Tibial artery (tissue), 4 donors: Measurements from ENCODE around the gene RHBDD1.

Experiments
- DNase-seq, 2 donors: peaks; one replicate each; pipeline ENCODE4 v3.0.0-alpha.2; 2019
- H3K27ac ChIP-seq, 2 donors: fragments of 200-600 bp; sonication (generic) in 1 of 2; 1 replicate in 1 of 2; 2 replicates in 1 of 2; pipeline ENCODE4 v1.5.1; 2018 to 2019; ENCODE audit warnings: mild to moderate bottlenecking in 1 of 2
- H3K27me3 ChIP-seq, 2 donors: fragments of 200-600 bp; sonication (generic) in 1 of 2; one replicate each; pipeline versions ENCODE4 v1.5.1 to v1.6.0; 2016 to 2019
- H3K36me3 ChIP-seq, 3 donors: fragments of 200-600 bp; sonication (generic) in 2 of 3; one replicate each; pipeline ENCODE4 v1.5.1; 2016 to 2019; ENCODE audit warnings: mild to moderate bottlenecking in 2 of 3
- H3K4me1 ChIP-seq, 4 donors: fragments of 200-600 bp; sonication (generic) in 2 of 4; 1 replicate in 3 of 4; 2 replicates in 1 of 4; pipeline ENCODE4 v1.5.1; 2016 to 2019
- H3K4me3 ChIP-seq, 2 donors: fragments of 200-600 bp; sonication (generic) in 1 of 2; 1 replicate in 1 of 2; 2 replicates in 1 of 2; pipeline ENCODE4 v1.5.1; 2018 to 2019; ENCODE audit warnings: mild to moderate bottlenecking in 2 of 2
- H3K9me3 ChIP-seq, 3 donors: fragments of 200-600 bp; sonication (generic) in 1 of 3; one replicate each; pipeline ENCODE4 v1.5.1; 2016 to 2019
- CTCF ChIP-seq, 2 experiments: fragments of 200-600 bp in 1 of 2; fragments of 450-650 bp in 1 of 2; IDR thresholded peaks; one replicate each; pipeline ENCODE4 v1.5.1; 2017 to 2019; ENCODE audit warnings: antibody characterized with exemption in 2 of 2, mild to moderate bottlenecking in 1 of 2, moderate library complexity in 1 of 2
- intact Hi-C: fragments of 100-400 bp; cut with DNase I; formaldehyde crosslinking; loops from one replicate; pipeline ENCODE4 v1.15.0; 2023; ENCODE audit warnings: low total_unique reads

RHBDD1 gene

DNA sequence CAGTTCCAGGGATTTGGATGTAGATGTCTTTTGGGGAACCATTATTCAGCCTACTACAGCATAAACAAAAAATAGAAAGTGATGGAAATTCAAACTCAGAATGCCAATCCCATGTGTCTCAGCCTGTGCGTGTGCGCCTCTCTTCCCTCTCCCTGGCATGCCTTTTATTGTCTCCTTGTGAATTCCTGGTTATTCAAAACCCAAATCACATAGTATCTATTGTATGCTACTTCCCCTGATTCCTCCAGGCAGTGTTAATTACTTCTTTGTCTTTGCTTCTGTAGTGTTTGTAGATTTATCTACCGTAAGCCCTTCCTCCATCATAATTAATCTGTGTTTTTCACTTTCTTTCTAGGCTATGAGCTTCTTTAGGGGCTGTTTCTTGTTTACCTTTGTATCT lies 38.9 kb downstream of the RHBDD1 start:
- peaks cover 0 to 4% (median 3%) of the 10 kb centered on the region in 3 donors for H3K36me3 ChIP-seq
- intact Hi-C loops = no loop called here
- H3K9me3 ChIP-seq = no peaks in the 10 kb centered on the region
- H3K27me3 ChIP-seq = no peaks in the 10 kb centered on the region
- DNase-seq = no peak
- no peaks in the 10 kb centered on the region for H3K4me1 ChIP-seq
- no peak overlapping the region for H3K4me3 ChIP-seq
- TF ChIP-seq CTCF (IDR thresholded peaks at IDR 0.05) = no peak
- H3K27ac ChIP-seq = no peak overlapping the region

GRCh38 chr2:226875438-226876225 lies 39.8 kb downstream of the RHBDD1 start:
- TF ChIP-seq CTCF (IDR thresholded peaks at IDR 0.05) = no peak
- Histone ChIP-seq H3K36me3 (peaks cover 0 to 4% (median 3%) of the 10 kb centered on the region in 3 donors), H3K9me3 (no peaks in the 10 kb centered on the region), H3K27ac (no peak overlapping the region), H3K4me1 (no peaks in the 10 kb centered on the region), H3K27me3 (no peaks in the 10 kb centered on the region), H3K4me3 (no peak overlapping the region)
- DNase-seq = no peak
- intact Hi-C loops = no loop called here

GRCh38 chr2:226877491-226877890 lies 41.6 kb downstream of the RHBDD1 start:
- no peak overlapping the region for H3K27ac ChIP-seq

GRCh38 chr2:226881287-226881686 lies 45.4 kb downstream of the RHBDD1 start:
- H3K27ac ChIP-seq = no peak overlapping the region
- peaks cover 0 to 4% (median 3%) of the 10 kb centered on the region in 3 donors for H3K36me3 ChIP-seq
- H3K4me1 ChIP-seq = no peaks in the 10 kb centered on the region
- no peaks in the 10 kb centered on the region for H3K27me3 ChIP-seq
- DNase-seq = no peak
- no peaks in the 10 kb centered on the region for H3K9me3 ChIP-seq
- H3K4me3 ChIP-seq = no peak overlapping the region
- no peak for TF ChIP-seq CTCF (IDR thresholded peaks at IDR 0.05)
- intact Hi-C loops = no loop called here

More at GRCh38 chr2:226877491-226877890, 41.6 kb downstream of the RHBDD1 start:
- no peaks in the 10 kb centered on the region for H3K27me3 ChIP-seq
- peaks cover 0 to 4% (median 3%) of the 10 kb centered on the region in 3 donors for H3K36me3 ChIP-seq
- no peak for TF ChIP-seq CTCF (IDR thresholded peaks at IDR 0.05)
- no peak overlapping the region for H3K4me3 ChIP-seq
- no peak for DNase-seq
- no peaks in the 10 kb centered on the region for H3K4me1 ChIP-seq
- H3K9me3 ChIP-seq = no peaks in the 10 kb centered on the region
- intact Hi-C loops = no loop called here

- intact Hi-C loops = no loop called here
- no peak for TF ChIP-seq CTCF (IDR thresholded peaks at IDR 0.05)
These were observed 46.8 kb downstream of the RHBDD1 start for GRCh38 chr2:226882606-226883005.

More at GRCh38 chr2:226882606-226883005, 46.8 kb downstream of the RHBDD1 start:
- Histone ChIP-seq H3K27ac (no peak overlapping the region), H3K27me3 (no peaks in the 10 kb centered on the region), H3K4me3 (no peak overlapping the region), H3K36me3 (peaks cover 0 to 4% (median 3%) of the 10 kb centered on the region in 3 donors), H3K4me1 (no peaks in the 10 kb centered on the region), H3K9me3 (no peaks in the 10 kb centered on the region)
- DNase-seq = no peak
